Measurements from ENCODE around the gene LRRTM4. TPM values are rescaled to one million over a fixed set of nuclear protein-coding genes. Genes with fewer than 3 reads are reported as not detected.
"Not testable (repeated sequence)": the region's sequence is repeated elsewhere in the genome, so short reads cannot be mapped to it uniquely, and the experiment has no call there.

LRRTM4 gene
- total RNA-seq, 3 donors from 2014 or later (not counting 1 experiment from before 2014, with no cell fraction given) = not detected

DNA sequence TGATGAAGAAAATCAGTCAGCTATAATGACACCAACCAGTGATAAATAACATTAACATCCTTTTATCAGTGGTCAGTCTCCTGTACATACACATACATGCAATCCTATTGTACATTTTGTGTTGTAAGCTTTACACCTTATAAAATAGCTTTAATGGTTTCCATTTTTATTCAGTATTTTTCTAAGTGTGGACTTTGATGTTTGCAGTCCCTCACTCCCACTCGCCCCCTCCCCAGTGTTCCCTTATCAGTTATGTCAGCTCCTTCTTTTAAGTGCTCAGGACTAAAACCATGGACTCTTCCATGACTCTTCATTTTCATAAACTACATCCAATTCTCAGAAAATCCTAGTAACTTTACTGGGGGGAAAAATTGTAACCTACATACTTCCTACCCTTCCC, 713.0 kb downstream of the LRRTM4 start:
- peaks cover 17 to 20% of the 10 kb centered on the region in 2 donors for H3K9me3 Mint-ChIP-seq
- Histone ChIP-seq H3K36me3 (ENCODE audit: control insufficient read depth, insufficient read depth, low read length) (no peaks in the 10 kb centered on the region), H3K27ac (ENCODE audit: low read length) (no peak overlapping the region), H3K27me3 (ENCODE audit: control insufficient read depth, insufficient read depth, low read length) (no peaks in the 10 kb centered on the region), H3K4me1 (ENCODE audit: control insufficient read depth, insufficient read depth, low read length) (no peaks in the 10 kb centered on the region), H3K4me3 (ENCODE audit: low read length) (no peak overlapping the region), H3K9me3 (ENCODE audit: control insufficient read depth, insufficient read depth, low read length) (no peaks in the 10 kb centered on the region)
- peaks cover 10% of the 10 kb centered on the region for H3K36me3 Mint-ChIP-seq
- WGBS (ENCODE audit: insufficient coverage) = 53% methylated on average over 1 of the region's 1 CpG
- DNase-seq = no peak
- ATAC-seq = no peak
- no peak overlapping the region for H3K27ac Mint-ChIP-seq
- H3K27me3 Mint-ChIP-seq (ENCODE audit: low read depth in 2 of 2) = no peaks in the 10 kb centered on the region
- intact Hi-C loops (cut with micrococcal nuclease) = no loop called here
- H3K4me3 Mint-ChIP-seq = no peak overlapping the region
- TF ChIP-seq, protein P1, sequence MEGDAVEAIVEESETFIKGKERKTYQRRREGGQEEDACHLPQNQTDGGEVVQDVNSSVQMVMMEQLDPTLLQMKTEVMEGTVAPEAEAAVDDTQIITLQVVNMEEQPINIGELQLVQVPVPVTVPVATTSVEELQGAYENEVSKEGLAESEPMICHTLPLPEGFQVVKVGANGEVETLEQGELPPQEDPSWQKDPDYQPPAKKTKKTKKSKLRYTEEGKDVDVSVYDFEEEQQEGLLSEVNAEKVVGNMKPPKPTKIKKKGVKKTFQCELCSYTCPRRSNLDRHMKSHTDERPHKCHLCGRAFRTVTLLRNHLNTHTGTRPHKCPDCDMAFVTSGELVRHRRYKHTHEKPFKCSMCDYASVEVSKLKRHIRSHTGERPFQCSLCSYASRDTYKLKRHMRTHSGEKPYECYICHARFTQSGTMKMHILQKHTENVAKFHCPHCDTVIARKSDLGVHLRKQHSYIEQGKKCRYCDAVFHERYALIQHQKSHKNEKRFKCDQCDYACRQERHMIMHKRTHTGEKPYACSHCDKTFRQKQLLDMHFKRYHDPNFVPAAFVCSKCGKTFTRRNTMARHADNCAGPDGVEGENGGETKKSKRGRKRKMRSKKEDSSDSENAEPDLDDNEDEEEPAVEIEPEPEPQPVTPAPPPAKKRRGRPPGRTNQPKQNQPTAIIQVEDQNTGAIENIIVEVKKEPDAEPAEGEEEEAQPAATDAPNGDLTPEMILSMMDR (IDR thresholded peaks at IDR 0.05) = no peak
- no peaks in the 10 kb centered on the region for H3K4me1 Mint-ChIP-seq

- Histone ChIP-seq H3K27me3 (ENCODE audit: control insufficient read depth, insufficient read depth, low read length) (no peaks in the 10 kb centered on the region), H3K27ac (ENCODE audit: low read length) (no peak overlapping the region), H3K4me3 (ENCODE audit: low read length) (no peak overlapping the region), H3K9me3 (ENCODE audit: control insufficient read depth, insufficient read depth, low read length) (no peaks in the 10 kb centered on the region), H3K36me3 (ENCODE audit: control insufficient read depth, insufficient read depth, low read length) (no peaks in the 10 kb centered on the region), H3K4me1 (ENCODE audit: control insufficient read depth, insufficient read depth, low read length) (no peaks in the 10 kb centered on the region)
- WGBS (ENCODE audit: insufficient coverage) = no CpG with 5 or more reads among the region's 1 CpG
- H3K9me3 Mint-ChIP-seq = peaks cover 17 to 18% of the 10 kb centered on the region in 2 donors
- no peaks in the 10 kb centered on the region for H3K4me1 Mint-ChIP-seq
- TF ChIP-seq, protein P1 (IDR thresholded peaks at IDR 0.05) = no peak
- DNase-seq (no peak), ATAC-seq (no peak)
- intact Hi-C loops (cut with micrococcal nuclease) = no loop called here
- H3K36me3 Mint-ChIP-seq = peaks cover 10% of the 10 kb centered on the region
- no peak overlapping the region for H3K27ac Mint-ChIP-seq
- H3K4me3 Mint-ChIP-seq = no peak overlapping the region
- no peaks in the 10 kb centered on the region for H3K27me3 Mint-ChIP-seq (ENCODE audit: low read depth in 2 of 2)
Observed at GRCh38 chr2:76808732-76809131, 713.4 kb downstream of the LRRTM4 start.

DNA sequence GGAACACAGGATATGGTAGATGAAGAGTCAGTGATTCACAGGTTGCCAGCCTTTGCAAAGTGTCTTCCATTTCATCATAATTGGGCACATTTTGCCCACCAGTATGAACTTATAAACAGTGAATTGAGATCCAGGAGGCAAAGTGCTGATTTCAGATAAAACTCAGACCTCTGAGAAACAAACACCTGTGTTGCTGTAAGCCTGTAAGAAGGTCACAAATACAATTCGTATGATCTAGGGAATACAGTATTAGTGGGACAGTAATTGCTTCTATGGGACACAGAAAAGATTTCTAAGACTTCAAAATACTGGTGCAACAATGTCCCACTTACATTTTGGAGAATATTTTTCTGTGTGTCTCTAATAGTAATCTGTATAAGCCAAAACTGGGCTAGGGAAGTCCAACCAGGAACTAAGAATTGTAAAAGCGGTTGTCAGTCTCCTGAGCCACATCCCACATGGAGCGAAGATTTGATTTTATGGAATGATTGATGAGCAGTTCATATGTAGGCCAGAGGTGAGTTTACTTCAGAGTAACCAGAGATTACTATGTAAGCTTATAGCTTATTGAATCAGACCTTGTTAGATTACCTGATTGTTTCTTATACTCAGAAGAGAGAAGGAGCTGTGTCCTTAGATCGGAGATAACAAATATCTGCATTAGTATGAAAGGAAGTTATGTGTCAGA, 728.4 kb downstream of the LRRTM4 start:
- H3K27ac Mint-ChIP-seq = no peak overlapping the region
- Histone ChIP-seq H3K36me3 (ENCODE audit: control insufficient read depth, insufficient read depth, low read length) (no peaks in the 10 kb centered on the region), H3K4me3 (ENCODE audit: low read length) (no peak overlapping the region), H3K4me1 (ENCODE audit: control insufficient read depth, insufficient read depth, low read length) (no peaks in the 10 kb centered on the region), H3K9me3 (ENCODE audit: control insufficient read depth, insufficient read depth, low read length) (peaks cover 2% of the 10 kb centered on the region), H3K27ac (ENCODE audit: low read length) (no peak overlapping the region), H3K27me3 (ENCODE audit: control insufficient read depth, insufficient read depth, low read length) (no peaks in the 10 kb centered on the region)
- H3K27me3 Mint-ChIP-seq (ENCODE audit: low read depth in 2 of 2) = no peaks in the 10 kb centered on the region
- H3K9me3 Mint-ChIP-seq = peaks cover 15 to 18% of the 10 kb centered on the region in 2 donors
- no peak for DNase-seq
- TF ChIP-seq, protein P1 (IDR thresholded peaks at IDR 0.05) = no peak
- no peak for ATAC-seq
- no peaks in the 10 kb centered on the region for H3K4me1 Mint-ChIP-seq
- peaks cover 6% of the 10 kb centered on the region for H3K36me3 Mint-ChIP-seq
- 86% methylated on average over 4 of the region's 4 CpGs for WGBS (ENCODE audit: insufficient coverage)
- H3K4me3 Mint-ChIP-seq = no peak overlapping the region
- intact Hi-C loops (cut with micrococcal nuclease) = no loop called here

DNA sequence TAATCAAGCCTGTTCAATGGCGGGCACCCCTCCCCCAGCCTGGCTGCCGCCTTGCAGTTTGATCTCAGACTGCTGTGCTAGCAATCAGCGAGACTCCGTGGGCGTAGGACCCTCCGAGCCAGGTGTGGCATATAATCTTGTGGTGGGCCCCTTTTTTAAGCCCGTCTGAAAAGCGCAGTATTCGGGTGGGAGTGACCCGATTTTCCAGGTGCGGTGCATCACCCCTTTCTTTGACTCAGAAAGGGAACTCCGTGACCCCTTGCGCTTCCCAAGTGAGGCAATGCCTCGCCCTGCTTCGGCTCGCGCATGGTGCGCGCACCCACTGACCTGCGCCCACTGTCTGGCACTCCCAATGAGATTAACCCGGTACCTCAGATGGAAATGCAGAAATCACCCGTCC, 740.9 kb downstream of the LRRTM4 start:
- intact Hi-C loops (cut with micrococcal nuclease); DNase-seq; H3K27ac Mint-ChIP-seq; H3K36me3 ChIP-seq (ENCODE audit: control insufficient read depth, insufficient read depth, low read length); H3K9me3 ChIP-seq (ENCODE audit: control insufficient read depth, insufficient read depth, low read length); H3K4me3 ChIP-seq (ENCODE audit: low read length); H3K36me3 Mint-ChIP-seq; H3K4me1 Mint-ChIP-seq; H3K27me3 Mint-ChIP-seq (ENCODE audit: low read depth in 2 of 2); H3K27ac ChIP-seq (ENCODE audit: low read length); H3K4me1 ChIP-seq (ENCODE audit: control insufficient read depth, insufficient read depth, low read length); H3K4me3 Mint-ChIP-seq; H3K27me3 ChIP-seq (ENCODE audit: control insufficient read depth, insufficient read depth, low read length); ATAC-seq: not testable (repeated sequence)
- WGBS (ENCODE audit: insufficient coverage) = 93% methylated on average over 21 of the region's 22 CpGs
- peaks cover 8 to 15% of the 10 kb centered on the region in 2 donors for H3K9me3 Mint-ChIP-seq

Measured in natural killer cell (primary cell).